NAMALWA (cell line): ENCODE results near the gene RING1.
A peak's percentile ranks its signal among the peaks of the same experiment; 100 is the strongest.

Experiments used
- DNase-seq: peaks from one replicate; pipeline ENCODE4 v3.0.0-alpha.2; 2015; ENCODE audit warnings: low spot score

The RING1 gene

GRCh38 chr6:33192671-33193602, 15.4 kb upstream of the RING1 start:
- no peak for DNase-seq

- DNase-seq: no peak
Measured at GRCh38 chr6:33193619-33194018, 14.7 kb upstream of the RING1 start.

- no peak for DNase-seq
Measured at GRCh38 chr6:33194431-33194979, 13.8 kb upstream of the RING1 start.

DNA sequence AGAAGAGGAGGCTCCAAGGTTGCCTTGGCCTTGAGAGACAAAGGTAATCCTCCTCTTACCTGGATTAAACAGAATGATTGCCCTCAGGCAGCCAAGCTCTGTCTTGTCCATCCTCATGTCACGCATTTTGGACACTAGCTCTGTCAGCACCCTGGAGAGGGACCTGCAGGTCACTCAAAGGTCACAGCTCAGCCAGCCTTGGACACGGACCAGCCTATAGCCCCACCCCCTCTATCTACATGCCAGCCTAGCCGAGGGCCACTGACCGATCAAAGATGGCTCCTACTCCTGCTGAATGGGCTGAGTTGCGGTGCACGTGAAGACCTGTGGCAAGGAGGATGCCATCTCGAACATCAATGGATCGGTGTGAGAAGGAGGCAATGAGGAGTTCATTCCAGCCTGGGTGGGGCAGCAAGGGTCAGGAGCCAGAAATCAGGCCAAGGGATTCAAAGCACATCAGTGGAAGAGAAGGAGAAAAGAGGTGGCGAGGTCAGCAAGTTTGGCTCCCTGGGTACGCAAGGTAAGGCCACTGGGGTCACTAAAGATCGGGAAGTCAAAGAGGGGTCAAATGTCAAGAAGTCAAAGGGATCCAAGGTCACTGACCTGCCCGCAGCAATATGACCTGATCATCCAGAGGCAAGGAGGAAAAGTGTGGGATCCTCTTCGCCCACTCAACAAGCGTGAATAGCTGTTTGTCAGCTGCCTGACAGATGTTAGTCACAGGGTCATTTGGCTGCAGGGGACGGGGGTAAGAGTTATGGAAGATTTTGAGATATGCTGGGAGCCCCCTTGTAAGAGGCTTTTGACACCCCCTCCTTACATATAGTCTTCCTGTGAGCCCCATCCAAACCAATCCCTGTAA, 12.8 kb upstream of the RING1 start:
- no peak for DNase-seq

DNA sequence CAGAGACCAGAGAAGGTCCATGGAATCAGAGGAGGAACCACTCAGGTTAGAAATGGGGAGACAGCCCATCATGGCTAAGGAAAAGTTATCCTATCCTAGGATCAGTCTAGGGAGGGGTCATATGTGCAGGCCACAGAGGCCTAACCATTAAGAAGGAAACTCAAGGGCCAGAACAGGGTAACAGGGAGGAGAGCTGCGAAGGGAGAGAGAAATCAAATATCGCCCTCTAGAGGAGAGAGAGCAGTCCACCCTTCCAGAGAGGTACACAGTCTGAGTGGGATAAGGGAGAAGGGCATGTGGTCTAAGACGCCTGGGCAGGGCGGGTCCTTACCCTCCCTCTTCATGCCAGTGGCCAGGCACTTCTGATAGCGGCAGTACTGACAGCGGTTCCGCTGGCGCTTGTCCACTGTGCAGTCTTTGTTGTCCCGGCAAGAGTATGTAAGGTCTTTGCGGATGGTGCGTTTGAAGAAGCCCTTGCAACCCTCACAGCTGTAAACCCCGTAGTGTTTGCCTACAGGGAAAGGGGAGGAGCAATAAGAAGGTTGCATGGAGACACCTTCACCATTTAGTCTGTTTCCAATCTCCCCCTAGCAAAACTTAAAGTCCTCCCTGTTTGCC, 10.8 kb upstream of the RING1 start:
- DNase-seq: peak; percentile 81

GRCh38 chr6:33198159-33198852, 10.0 kb upstream of the RING1 start:
- DNase-seq: no peak

- no peak for DNase-seq
Measured at GRCh38 chr6:33198853-33199436, 9.4 kb upstream of the RING1 start.

GRCh38 chr6:33199687-33200218, 8.5 kb upstream of the RING1 start:
- DNase-seq: peak; percentile 89

- peak; percentile 100 for DNase-seq
Measured at GRCh38 chr6:33200219-33201146, 7.8 kb upstream of the RING1 start, which contains the start of the genes RXRB and SLC39A7. TSS of gene RXRB (minus strand) at chr6:33200665. CDS start at chr6:33200476, 189 bp downstream. TSS of gene SLC39A7 (plus strand) at chr6:33200867. CDS start at chr6:33201246, 379 bp downstream.

DNA sequence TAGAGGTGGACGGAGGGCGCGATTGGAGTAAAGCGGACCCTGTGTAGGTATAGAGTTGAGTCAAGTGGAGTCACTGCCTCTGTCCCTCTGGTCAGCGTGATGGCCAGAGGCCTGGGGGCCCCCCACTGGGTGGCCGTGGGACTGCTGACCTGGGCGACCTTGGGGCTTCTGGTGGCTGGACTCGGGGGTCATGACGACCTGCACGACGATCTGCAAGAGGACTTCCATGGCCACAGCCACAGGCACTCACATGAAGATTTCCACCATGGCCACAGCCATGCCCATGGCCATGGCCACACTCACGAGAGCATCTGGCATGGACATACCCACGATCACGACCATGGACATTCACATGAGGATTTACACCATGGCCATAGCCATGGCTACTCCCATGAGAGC, 7.2 kb upstream of the RING1 start:
- no peak for DNase-seq

- no peak for DNase-seq
Measured at GRCh38 chr6:33201935-33202334, 6.4 kb upstream of the RING1 start.

DNA sequence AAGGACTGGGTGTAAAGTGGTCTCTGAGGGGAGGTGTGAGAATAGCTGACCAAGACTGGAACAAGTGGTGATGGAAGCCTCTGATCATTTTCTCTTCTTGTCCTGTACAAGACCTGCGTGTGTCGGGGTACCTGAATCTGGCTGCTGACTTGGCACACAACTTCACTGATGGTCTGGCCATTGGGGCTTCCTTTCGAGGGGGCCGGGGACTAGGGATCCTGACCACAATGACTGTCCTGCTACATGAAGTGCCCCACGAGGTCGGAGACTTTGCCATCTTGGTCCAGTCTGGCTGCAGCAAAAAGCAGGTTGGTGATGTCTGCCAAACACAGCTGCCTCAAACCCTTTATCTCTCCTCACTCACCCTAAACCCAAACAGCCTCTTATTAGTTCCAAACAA, 5.5 kb upstream of the RING1 start:
- no peak for DNase-seq

GRCh38 chr6:33203443-33204164, 4.7 kb upstream of the RING1 start:
- DNase-seq: no peak

GRCh38 chr6:33204165-33204414, 4.2 kb upstream of the RING1 start:
- no peak for DNase-seq

DNA sequence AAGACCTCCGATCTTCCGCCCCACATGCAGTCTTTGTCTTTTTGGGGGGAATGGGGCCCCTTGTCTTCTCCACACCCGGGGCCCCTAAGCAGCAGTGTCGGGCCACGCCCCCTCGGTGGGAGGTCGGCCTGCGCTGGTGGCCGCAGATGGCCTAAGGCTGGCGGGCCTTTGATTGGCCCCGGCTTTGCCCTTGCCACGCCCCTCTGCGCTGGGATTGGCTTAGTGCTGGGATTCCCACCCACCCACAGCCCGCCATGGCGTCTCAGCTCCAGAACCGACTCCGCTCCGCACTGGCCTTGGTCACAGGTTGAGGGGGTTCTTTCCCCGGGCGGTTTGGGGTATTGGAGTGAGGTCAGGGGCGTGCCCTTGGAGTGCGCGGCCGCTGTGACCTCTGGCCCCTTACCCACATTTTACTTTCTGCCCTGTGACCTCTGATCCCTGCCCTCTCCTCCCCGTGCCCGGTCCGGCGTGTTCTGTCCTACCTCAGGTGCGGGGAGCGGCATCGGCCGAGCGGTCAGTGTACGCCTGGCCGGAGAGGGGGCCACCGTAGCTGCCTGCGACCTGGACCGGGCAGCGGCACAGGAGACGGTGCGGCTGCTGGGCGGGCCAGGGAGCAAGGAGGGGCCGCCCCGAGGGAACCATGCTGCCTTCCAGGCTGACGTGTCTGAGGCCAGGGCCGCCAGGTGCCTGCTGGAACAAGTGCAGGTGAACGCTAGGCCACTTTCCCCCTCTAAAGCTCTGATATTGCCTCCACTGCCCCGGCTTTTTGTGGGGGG, 3.7 kb upstream of the RING1 start, which contains the start of gene HSD17B8:
Gene HSD17B8, plus strand, starts transcription at position 241 of the 776 bp plus-strand sequence. Its CDS starts 14 bp downstream, at position 255.
- peak; percentile 95 for DNase-seq

- peak; percentile 71 for DNase-seq
Measured at GRCh38 chr6:33205191-33206026, 2.9 kb upstream of the RING1 start.
